GM19240 (cell line): ENCODE results near the gene SLC25A48.
"Not testable (repeated sequence)": the region's sequence is repeated elsewhere in the genome, so short reads cannot be mapped to it uniquely, and the experiment has no call there.

Experiments
- DNase-seq: peaks from one replicate; pipeline ENCODE4 v3.0.0; 2011; ENCODE audit warnings: low spot score; ENCODE audit not compliant: insufficient read length

Gene SLC25A48

GRCh38 chr5:135857630-135858311 lies 23.3 kb downstream of the SLC25A48 start:
- DNase-seq: no peak

GRCh38 chr5:135859186-135859585 lies 24.7 kb downstream of the SLC25A48 start:
- DNase-seq: not testable (repeated sequence)

- no peak for DNase-seq
These were observed 25.2 kb downstream of the SLC25A48 start for GRCh38 chr5:135859641-135860040.

GRCh38 chr5:135861641-135862040 lies 27.2 kb downstream of the SLC25A48 start:
- no peak for DNase-seq

- DNase-seq: no peak
These were observed 27.6 kb downstream of the SLC25A48 start for GRCh38 chr5:135862086-135862485.

GRCh38 chr5:135862744-135863143 lies 28.3 kb downstream of the SLC25A48 start:
- DNase-seq: no peak

GRCh38 chr5:135864503-135865435 lies 30.3 kb downstream of the SLC25A48 start:
- no peak for DNase-seq

- DNase-seq: no peak
These were observed 31.6 kb downstream of the SLC25A48 start for GRCh38 chr5:135866016-135866415.

- DNase-seq: no peak
These were observed 33.1 kb downstream of the SLC25A48 start for GRCh38 chr5:135867599-135867998.

GRCh38 chr5:135868681-135869080 lies 34.2 kb downstream of the SLC25A48 start:
- no peak for DNase-seq

- DNase-seq: no peak
These were observed 34.8 kb downstream of the SLC25A48 start for GRCh38 chr5:135869276-135869675.

GRCh38 chr5:135869935-135870334 lies 35.5 kb downstream of the SLC25A48 start:
- DNase-seq: no peak

GRCh38 chr5:135871268-135871915 lies 36.9 kb downstream of the SLC25A48 start:
- no peak for DNase-seq

GRCh38 chr5:135873831-135874230 lies 39.4 kb downstream of the SLC25A48 start:
- no peak for DNase-seq

- DNase-seq: no peak
These were observed 40.0 kb downstream of the SLC25A48 start for GRCh38 chr5:135874461-135874860.

GRCh38 chr5:135875567-135875966 lies 41.1 kb downstream of the SLC25A48 start:
- DNase-seq: no peak

- DNase-seq: no peak
These were observed 41.7 kb downstream of the SLC25A48 start for GRCh38 chr5:135876146-135876545.

- no peak for DNase-seq
These were observed 43.2 kb downstream of the SLC25A48 start for GRCh38 chr5:135877570-135878155.

GRCh38 chr5:135878156-135878620 lies 43.7 kb downstream of the SLC25A48 start:
- DNase-seq: no peak

GRCh38 chr5:135879591-135879990 lies 45.1 kb downstream of the SLC25A48 start:
- no peak for DNase-seq

- DNase-seq: no peak
These were observed 45.8 kb downstream of the SLC25A48 start for GRCh38 chr5:135880278-135880677.
